DOHH2 (cell line): ENCODE measurements around the gene MYL6.

Experiments used
- EZH2phosphoT487 ChIP-seq: fragments of 200-600 bp; sonication (generic); IDR thresholded peaks from 2 replicates; pipeline ENCODE4 v1.6.1; 2017; ENCODE audit warnings: borderline replicate concordance, mild to moderate bottlenecking, antibody characterized with exemption, low read length, moderate library complexity, mixed read lengths
- TF ChIP-seq, protein P1 (sequence below): fragments of 200-600 bp; sonication (generic); IDR thresholded peaks from one replicate; pipeline ENCODE4 v1.5.1; 2014; ENCODE audit warnings: antibody characterized with exemption, mild to moderate bottlenecking, low read depth, low read length; ENCODE audit not compliant: poor library complexity, severe bottlenecking

DNA sequence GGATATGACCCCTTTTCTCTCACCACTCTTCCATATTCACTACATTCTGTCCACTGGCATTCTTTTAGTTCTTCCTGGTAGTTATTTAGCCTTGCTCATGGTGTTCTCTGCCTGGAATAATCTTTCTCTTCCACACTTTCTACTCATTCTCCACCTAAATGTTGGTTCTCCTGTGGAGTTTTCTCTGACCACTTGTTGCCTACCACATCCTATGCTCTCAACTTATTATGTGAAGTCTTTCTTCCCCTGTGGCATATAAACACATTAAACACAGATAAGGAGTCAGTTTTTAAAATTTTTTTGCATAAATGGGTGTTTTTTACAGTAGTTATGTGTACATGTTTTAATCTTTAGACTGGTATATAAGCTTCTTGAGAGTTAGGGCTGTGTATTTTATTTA lies 34.4 kb downstream of the MYL6 start:
- TF ChIP-seq, protein P1, sequence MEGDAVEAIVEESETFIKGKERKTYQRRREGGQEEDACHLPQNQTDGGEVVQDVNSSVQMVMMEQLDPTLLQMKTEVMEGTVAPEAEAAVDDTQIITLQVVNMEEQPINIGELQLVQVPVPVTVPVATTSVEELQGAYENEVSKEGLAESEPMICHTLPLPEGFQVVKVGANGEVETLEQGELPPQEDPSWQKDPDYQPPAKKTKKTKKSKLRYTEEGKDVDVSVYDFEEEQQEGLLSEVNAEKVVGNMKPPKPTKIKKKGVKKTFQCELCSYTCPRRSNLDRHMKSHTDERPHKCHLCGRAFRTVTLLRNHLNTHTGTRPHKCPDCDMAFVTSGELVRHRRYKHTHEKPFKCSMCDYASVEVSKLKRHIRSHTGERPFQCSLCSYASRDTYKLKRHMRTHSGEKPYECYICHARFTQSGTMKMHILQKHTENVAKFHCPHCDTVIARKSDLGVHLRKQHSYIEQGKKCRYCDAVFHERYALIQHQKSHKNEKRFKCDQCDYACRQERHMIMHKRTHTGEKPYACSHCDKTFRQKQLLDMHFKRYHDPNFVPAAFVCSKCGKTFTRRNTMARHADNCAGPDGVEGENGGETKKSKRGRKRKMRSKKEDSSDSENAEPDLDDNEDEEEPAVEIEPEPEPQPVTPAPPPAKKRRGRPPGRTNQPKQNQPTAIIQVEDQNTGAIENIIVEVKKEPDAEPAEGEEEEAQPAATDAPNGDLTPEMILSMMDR: no peak
- no peak for TF ChIP-seq EZH2phosphoT487
